ENCODE measurements around the gene ZFP36L1. TPM values are rescaled to one million over a fixed set of nuclear protein-coding genes. Genes with fewer than 3 reads are reported as not detected.

Gene ZFP36L1
- total RNA-seq, 4 donors from 2014 or later: 180 to 712 (median 266) TPM

DNA sequence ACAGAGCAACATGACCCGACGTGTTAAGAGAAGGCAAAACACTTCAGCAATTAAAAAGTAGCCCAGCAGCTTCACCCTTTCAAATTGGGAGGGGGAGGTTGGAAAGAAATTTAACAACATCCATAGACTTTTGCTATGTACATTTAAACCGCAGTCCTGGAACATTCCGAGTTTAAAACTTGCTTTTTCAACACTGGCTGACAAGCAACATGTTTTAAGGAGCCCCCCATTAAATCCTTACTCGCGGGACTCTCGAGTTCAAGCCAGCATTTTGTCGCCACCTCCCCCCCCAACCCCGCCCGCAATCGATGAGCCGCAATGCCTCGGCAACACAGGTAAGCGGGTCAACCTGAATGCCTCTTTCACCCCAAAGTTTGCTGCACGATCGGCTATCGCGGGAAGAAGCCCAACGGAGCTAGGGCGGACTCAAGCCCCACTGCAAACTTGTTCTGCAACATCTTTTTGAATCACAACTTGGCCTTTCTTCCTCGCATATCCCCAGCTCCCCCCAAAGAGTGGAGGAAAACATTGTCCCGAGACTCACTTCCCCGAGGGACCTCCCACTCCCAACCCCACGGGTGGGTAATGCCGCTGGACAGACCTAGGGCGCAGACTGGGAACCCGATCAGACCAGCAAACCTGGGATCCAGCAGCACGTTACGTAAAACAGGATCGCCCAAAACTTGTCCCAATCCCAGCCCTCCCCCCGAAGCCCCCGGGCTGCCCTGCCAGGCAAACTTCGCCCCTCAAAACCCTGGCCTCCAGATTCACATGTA, 777 bp downstream of the ZFP36L1 start:
- peak overlapping the region; percentile 66 to 90 (median 80) for H3K4me3 ChIP-seq
- DNase-seq: no peak
- no peaks in the 10 kb centered on the region for H3K9me3 ChIP-seq
- H3K27ac ChIP-seq: peak overlapping the region; percentile 97 to 100 (median 98)
- H3K4me1 ChIP-seq: peaks cover 8 to 41% (median 35%) of the 10 kb centered on the region in 4 donors
- no peaks in the 10 kb centered on the region for H3K27me3 ChIP-seq
- intact Hi-C loops (cut with DNase I; ENCODE audit: low total_unique reads): loop anchor here (5.0 to 10.0 kb wide), 2 partner anchors 397 to 545 kb away; no protein-coding TSS in a partner anchor
- 0% methylated on average over 4 to 33 of the region's 33 CpGs for WGBS, 2 donors (ENCODE audit: low coverage in 1 of 2)
- in situ Hi-C loops (cut with MboI; ENCODE audit: low pct_ligation_motif_present in 1 of 4, low pct_unique_long_range_greater_than_20kb in 1 of 4, low sequenced_read_pairs in 3 of 4): no loop called here
- no peak for TF ChIP-seq POLR2A (IDR thresholded peaks at IDR 0.05)
- TF ChIP-seq POLR2AphosphoS5 (IDR thresholded peaks at IDR 0.05): peak in 1 of 3 donors; percentile 9
- H3K36me3 ChIP-seq: peaks cover 0 to 31% (median 12%) of the 10 kb centered on the region in 4 donors

DNA sequence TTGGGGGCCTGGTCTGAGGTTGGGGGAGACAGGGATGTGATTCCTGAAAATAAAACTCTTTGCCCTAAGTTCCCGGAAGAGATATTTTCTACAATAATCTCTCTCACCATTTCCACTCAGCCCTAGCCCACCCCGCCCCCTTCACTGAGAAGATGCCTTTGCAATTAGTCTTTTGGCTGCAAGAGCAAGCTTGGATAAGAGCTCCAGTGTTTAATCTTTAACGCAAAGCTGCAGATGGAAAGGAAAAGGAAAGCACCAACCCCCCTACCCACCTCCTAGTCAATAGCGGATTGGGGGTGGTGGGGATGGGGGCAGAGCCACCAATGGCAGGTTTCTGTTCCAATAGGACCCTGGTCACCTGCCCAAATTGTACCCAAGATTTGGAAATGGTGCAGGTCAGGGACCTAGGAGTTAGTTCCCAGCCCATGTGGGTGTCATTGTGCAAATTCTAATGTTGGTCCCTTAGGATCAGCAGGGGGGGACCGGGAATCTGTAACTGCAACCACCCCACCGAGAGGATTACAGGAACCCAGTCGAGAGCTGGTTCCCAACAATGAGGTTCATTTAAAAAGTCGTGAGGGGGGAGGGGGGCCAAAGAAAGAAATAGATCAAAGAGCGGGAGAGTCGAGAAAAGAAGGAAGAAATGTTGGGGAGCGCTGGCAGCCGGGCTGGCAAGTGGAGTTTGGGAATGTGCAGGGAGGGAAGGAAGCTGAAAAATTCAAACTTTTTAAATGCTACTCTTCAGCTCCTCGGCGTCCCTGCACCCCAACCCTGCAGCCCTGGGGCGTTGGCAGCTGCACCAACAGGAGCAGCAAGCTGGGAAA, 1.6 kb downstream of the ZFP36L1 start:
- WGBS, 2 donors (ENCODE audit: low coverage in 1 of 2): 1% methylated on average over 12 to 15 of the region's 15 CpGs
- H3K9me3 ChIP-seq: no peaks in the 10 kb centered on the region
- in situ Hi-C loops (cut with MboI; ENCODE audit: low pct_ligation_motif_present in 1 of 4, low pct_unique_long_range_greater_than_20kb in 1 of 4, low sequenced_read_pairs in 3 of 4): no loop called here
- peaks cover 0 to 31% (median 12%) of the 10 kb centered on the region in 4 donors for H3K36me3 ChIP-seq
- H3K27me3 ChIP-seq: no peaks in the 10 kb centered on the region
- H3K4me3 ChIP-seq: peak overlapping the region; percentile 66 to 90 (median 80)
- H3K4me1 ChIP-seq: peaks cover under 1 to 43% (median 35%) of the 10 kb centered on the region in 4 donors
- TF ChIP-seq EP300 (IDR thresholded peaks at IDR 0.05; ENCODE audit: low read depth) (no peak), POLR2AphosphoS5 (IDR thresholded peaks at IDR 0.05) (peak in 1 of 3 donors; percentile 6)
- H3K27ac ChIP-seq: peak overlapping the region; percentile 97 to 100 (median 98)
- intact Hi-C loops (cut with DNase I; ENCODE audit: low total_unique reads): loop anchor here (5.0 to 10.0 kb wide), 2 partner anchors 396 to 544 kb away; no protein-coding TSS in a partner anchor
- DNase-seq: no peak

DNA sequence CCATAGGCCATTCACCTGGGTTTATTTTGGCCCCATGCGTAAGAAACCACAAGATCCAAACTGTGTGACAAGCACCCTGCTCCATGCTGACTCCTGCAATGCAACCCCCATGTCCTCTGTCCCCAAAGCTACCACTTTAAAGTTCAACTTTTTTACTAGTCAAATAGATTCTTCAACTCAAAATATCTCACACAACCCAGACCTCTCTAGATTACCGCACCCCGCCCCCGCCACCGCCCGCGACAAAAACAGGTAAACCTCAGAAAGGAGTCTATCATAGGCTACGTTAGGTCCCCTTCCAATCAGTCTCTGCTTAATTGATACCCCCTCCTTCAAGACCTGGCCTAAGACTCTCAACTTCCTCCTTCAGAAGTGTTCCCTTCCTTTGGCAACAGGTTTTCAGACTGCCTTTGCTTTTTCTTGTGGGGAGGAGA, 2.2 kb downstream of the ZFP36L1 start:
- Histone ChIP-seq H3K27me3 (no peaks in the 10 kb centered on the region), H3K27ac (peak overlapping the region; percentile 97 to 100 (median 98)), H3K4me1 (peaks cover 0 to 47% (median 34%) of the 10 kb centered on the region in 4 donors), H3K36me3 (peaks cover 0 to 31% (median 12%) of the 10 kb centered on the region in 4 donors), H3K9me3 (no peaks in the 10 kb centered on the region), H3K4me3 (peak overlapping the region; percentile 66 to 90 (median 80))
- WGBS, 2 donors (ENCODE audit: low coverage in 1 of 2): 0 to 1% methylated on average over 3 to 8 of the region's 8 CpGs
- in situ Hi-C loops (cut with MboI; ENCODE audit: low pct_ligation_motif_present in 1 of 4, low pct_unique_long_range_greater_than_20kb in 1 of 4, low sequenced_read_pairs in 3 of 4) (no loop called here), intact Hi-C loops (cut with DNase I; ENCODE audit: low total_unique reads) (loop anchor here (5.0 to 10.0 kb wide), 2 partner anchors 396 to 543 kb away; no protein-coding TSS in a partner anchor)
- no peak for TF ChIP-seq EP300 (IDR thresholded peaks at IDR 0.05; ENCODE audit: low read depth)
- peak in 1 of 3 donors; percentile 6 for TF ChIP-seq POLR2AphosphoS5 (IDR thresholded peaks at IDR 0.05)
- no peak for DNase-seq

DNA sequence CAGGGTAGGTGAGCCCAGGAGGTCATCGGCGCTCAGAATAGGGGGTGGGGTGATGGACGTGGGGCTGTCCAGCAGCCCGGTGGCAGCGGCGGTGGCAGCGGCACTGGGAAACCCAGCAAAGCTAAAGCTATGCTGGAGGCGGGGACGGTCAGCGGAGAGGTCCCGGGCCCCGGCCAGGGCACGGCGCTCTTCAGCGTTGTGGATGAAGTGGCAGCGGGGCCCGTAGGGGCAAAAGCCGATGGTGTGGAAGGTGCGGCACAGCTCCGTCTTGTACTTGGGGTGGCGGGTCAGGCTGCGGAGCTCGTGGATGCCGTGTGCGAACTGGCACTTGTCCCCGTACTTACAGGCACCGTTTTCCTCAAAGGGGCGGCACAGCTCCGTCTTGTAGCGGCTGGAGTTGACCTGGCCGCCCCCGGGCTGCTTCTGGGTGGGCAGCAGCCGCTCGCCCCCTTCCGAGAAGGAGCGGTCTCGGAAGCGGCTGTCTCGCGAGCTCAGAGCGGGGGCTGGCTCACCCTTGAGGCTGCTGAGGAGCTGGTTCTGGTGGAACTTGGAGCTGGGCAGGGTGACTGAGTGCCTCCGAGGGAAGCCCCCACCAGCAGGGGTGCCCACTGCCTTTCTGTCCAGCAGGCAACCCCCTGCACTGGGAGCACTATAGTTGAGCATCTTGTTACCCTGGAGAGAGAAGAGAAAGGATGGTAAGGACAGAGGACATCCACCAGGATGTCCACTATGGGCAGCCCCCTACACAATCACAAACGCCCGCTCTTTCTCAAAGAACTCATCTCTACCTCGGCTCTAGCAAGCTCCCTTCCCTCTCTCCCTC, 2.8 kb downstream of the ZFP36L1 start:
- H3K4me1 ChIP-seq: peaks cover 0 to 53% (median 39%) of the 10 kb centered on the region in 4 donors
- TF ChIP-seq, protein P1, sequence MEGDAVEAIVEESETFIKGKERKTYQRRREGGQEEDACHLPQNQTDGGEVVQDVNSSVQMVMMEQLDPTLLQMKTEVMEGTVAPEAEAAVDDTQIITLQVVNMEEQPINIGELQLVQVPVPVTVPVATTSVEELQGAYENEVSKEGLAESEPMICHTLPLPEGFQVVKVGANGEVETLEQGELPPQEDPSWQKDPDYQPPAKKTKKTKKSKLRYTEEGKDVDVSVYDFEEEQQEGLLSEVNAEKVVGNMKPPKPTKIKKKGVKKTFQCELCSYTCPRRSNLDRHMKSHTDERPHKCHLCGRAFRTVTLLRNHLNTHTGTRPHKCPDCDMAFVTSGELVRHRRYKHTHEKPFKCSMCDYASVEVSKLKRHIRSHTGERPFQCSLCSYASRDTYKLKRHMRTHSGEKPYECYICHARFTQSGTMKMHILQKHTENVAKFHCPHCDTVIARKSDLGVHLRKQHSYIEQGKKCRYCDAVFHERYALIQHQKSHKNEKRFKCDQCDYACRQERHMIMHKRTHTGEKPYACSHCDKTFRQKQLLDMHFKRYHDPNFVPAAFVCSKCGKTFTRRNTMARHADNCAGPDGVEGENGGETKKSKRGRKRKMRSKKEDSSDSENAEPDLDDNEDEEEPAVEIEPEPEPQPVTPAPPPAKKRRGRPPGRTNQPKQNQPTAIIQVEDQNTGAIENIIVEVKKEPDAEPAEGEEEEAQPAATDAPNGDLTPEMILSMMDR (IDR thresholded peaks at IDR 0.05): peak in 1 of 5 experiments; percentile 4
- no peak for TF ChIP-seq EP300 (IDR thresholded peaks at IDR 0.05; ENCODE audit: low read depth)
- peak; percentile 28 to 50 (median 39) for TF ChIP-seq POLR2AphosphoS5 (IDR thresholded peaks at IDR 0.05)
- H3K27ac ChIP-seq: peak overlapping the region; percentile 97 to 100 (median 98)
- intact Hi-C loops (cut with DNase I; ENCODE audit: low total_unique reads) (loop anchor here (5.0 to 10.0 kb wide), 2 partner anchors 395 to 543 kb away; no protein-coding TSS in a partner anchor), in situ Hi-C loops (cut with MboI; ENCODE audit: low pct_ligation_motif_present in 1 of 4, low pct_unique_long_range_greater_than_20kb in 1 of 4, low sequenced_read_pairs in 3 of 4) (loop anchor here in 2 of 4 donors (10.0 kb wide), 1 partner anchor 545 kb away; no protein-coding TSS in a partner anchor)
- H3K27me3 ChIP-seq: no peaks in the 10 kb centered on the region
- 0 to 4% methylated on average over 3 to 45 of the region's 45 CpGs for WGBS, 2 donors (ENCODE audit: low coverage in 1 of 2)
- H3K4me3 ChIP-seq: peak overlapping the region; percentile 66 to 90 (median 80)
- peaks cover 0 to 31% (median 12%) of the 10 kb centered on the region in 4 donors for H3K36me3 ChIP-seq
- DNase-seq: peak; percentile 33
- no peaks in the 10 kb centered on the region for H3K9me3 ChIP-seq
